GM21447 (cell line): ENCODE data around the gene HRH1.
"Not testable (repeated sequence)": the region's sequence is repeated elsewhere in the genome, so short reads cannot be mapped to it uniquely, and the experiment has no call there.

Experiments used
- ATAC-seq: cut with Tn5 transposase; IDR thresholded peaks from one replicate; pipeline ENCODE4 v1.9.1; 2021; ENCODE audit not compliant: unreplicated experiment

The HRH1 gene

DNA sequence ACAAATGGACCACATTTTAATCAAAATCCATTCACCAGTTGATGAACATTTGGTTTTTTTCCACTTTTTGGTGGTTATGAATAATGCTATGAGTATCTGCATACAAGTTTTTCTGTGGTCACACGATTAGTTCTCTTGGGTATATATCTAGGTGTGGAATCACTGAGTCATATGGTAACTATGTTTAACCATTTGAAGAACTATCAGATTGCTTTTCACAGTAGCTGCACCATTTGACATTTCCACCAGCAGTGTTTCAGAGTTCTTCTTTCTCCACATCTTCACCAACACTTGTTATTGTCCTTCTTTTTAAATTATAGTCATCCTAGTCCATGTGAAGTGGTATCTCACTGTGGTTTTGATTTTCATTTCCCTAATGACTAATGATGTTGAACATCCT, 84.6 kb downstream of the HRH1 start:
- ATAC-seq: no peak

DNA sequence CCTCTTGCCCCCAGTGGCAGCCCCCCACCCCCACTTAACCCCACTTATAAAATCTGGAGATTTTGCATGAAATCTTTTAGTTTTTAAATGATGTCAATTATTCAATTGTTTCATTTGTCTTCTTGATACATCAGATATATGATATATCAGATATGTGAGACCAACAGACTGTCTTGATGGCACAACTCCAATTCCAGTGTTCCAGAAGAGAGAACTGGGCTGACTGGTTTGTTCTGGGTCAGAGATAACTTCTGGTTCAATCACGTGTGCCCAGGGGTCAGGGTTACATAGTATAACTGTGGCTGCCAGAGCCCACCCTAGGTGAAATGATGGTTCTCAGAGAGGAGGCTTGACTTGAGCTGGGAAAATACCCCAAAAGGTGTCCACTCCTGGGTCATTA, 85.5 kb downstream of the HRH1 start:
- ATAC-seq: no peak

- no peak for ATAC-seq
Measured at GRCh38 chr3:11240496-11240895, 86.2 kb downstream of the HRH1 start.

GRCh38 chr3:11244121-11244677, 89.9 kb downstream of the HRH1 start:
- no peak for ATAC-seq

DNA sequence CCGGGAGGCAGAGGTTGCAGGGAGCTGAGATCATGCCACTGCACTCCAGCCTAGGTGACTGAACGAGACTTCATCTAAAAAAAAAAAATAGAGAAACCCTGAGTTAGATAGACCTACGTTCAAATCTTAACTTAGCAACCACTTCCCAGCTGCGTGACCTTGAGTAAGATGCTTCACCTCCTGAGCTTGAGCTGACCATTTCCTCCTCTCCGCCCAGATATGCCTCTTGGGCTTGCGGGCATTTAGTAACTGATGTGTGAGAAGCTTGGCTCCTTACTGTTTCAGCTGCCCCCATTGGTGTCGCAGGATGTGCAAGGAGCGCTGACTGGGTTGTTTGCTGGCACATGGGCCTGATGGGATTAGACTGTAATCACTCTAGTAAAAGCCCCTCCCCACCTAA, 91.0 kb downstream of the HRH1 start:
- ATAC-seq: no peak

GRCh38 chr3:11245827-11246662, 91.8 kb downstream of the HRH1 start:
- ATAC-seq: no peak

DNA sequence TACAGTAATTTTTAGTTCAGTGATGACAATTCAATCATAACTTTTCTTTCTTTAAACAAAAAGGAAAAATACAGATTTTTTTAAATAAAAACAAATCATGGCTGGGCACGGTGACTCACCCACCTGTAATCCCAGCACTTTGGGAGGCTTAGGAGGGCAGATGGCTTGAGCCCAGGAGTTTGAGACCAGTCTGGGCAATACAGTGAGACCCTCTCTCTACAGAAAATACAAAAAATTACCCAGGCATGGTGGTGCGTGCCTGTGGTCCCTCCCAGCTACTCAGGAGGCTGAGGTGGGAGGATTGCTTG, 92.3 kb downstream of the HRH1 start:
- no peak for ATAC-seq

- no peak for ATAC-seq
Measured at GRCh38 chr3:11247362-11247761, 93.1 kb downstream of the HRH1 start.

DNA sequence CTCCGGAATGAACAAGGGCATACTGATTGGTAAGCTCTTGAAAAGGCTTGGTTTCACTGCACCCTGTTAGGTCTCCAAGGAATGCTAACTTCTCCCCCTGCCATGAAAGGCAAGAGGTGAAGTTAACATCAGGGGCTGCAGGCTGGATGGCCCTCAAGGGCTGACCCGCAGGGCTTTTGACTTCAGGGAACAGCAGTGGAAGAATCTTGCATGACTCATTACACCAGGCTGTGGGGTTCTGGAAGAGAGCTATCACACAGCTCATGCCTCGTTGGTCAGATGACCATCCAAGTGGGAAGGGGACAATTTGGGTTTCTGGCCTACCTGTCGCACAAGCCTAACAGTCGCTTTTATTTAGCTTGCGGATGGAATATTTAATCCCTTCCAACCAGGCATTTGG, 94.3 kb downstream of the HRH1 start:
- ATAC-seq: no peak

GRCh38 chr3:11250902-11251806, 96.9 kb downstream of the HRH1 start:
- ATAC-seq: no peak

- ATAC-seq: no peak
Measured at GRCh38 chr3:11251807-11252176, 97.5 kb downstream of the HRH1 start.

DNA sequence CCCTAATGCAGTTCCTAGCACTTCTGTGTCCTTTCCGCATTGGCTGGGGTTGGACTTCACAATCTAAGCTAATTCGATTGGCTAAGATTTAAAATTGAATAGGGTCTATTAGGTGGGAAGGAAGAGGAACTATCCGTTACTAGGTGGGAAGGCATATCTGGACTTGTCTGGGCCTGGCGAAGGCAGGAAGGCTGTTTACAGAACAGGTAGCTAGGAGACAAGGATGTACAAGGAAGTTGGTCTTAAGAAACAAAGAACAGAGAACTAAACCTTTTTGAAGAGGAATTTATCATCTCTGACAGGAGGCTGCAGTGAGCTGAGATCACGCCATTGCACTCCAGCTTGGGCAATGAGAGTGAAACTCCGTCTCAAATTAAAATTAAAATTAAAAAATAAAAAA, 100.6 kb downstream of the HRH1 start:
- no peak for ATAC-seq

DNA sequence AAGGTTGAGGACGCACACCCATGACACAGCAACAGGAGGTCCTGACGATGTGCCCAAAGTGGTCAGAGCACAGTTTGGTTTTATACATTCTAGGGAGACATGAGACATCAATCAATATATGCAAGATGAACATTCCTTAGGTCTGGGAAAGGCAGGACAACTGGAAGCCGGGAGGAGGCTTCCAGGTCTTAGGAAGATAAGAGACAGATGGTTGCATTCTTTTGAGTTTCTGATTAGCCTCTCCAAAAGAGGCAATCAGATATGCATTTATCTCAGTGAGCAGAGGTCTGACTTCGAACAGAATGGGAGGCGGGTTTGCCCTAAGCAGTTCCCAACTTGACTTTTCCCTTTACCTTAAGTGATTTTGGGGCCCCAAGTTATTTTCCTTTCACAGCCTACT, 101.2 kb downstream of the HRH1 start:
- ATAC-seq: not testable (repeated sequence)

DNA sequence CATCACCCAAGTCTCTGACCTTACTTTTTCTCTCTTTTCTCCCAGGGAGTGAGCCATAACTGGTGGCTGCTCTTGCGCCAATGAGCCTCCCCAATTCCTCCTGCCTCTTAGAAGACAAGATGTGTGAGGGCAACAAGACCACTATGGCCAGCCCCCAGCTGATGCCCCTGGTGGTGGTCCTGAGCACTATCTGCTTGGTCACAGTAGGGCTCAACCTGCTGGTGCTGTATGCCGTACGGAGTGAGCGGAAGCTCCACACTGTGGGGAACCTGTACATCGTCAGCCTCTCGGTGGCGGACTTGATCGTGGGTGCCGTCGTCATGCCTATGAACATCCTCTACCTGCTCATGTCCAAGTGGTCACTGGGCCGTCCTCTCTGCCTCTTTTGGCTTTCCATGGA, 104.7 kb downstream of the HRH1 start:
- ATAC-seq: no peak

DNA sequence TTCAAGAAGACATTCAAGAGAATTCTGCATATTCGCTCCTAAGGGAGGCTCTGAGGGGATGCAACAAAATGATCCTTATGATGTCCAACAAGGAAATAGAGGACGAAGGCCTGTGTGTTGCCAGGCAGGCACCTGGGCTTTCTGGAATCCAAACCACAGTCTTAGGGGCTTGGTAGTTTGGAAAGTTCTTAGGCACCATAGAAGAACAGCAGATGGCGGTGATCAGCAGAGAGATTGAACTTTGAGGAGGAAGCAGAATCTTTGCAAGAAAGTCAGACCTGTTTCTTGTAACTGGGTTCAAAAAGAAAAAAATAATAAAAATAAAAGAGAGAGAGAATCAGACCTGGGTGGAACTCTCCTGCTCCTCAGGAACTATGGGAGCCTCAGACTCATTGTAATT, 106.2 kb downstream of the HRH1 start:
- ATAC-seq: no peak

GRCh38 chr3:11269007-11269406, 114.7 kb downstream of the HRH1 start:
- no peak for ATAC-seq

GRCh38 chr3:11271986-11272904, 118.0 kb downstream of the HRH1 start, which contains the start of gene ATG7:
TSS of gene ATG7 (plus strand) at chr3:11272397. CDS start at chr3:11298696, 26,299 bp downstream.
- ATAC-seq: peak; percentile 97

DNA sequence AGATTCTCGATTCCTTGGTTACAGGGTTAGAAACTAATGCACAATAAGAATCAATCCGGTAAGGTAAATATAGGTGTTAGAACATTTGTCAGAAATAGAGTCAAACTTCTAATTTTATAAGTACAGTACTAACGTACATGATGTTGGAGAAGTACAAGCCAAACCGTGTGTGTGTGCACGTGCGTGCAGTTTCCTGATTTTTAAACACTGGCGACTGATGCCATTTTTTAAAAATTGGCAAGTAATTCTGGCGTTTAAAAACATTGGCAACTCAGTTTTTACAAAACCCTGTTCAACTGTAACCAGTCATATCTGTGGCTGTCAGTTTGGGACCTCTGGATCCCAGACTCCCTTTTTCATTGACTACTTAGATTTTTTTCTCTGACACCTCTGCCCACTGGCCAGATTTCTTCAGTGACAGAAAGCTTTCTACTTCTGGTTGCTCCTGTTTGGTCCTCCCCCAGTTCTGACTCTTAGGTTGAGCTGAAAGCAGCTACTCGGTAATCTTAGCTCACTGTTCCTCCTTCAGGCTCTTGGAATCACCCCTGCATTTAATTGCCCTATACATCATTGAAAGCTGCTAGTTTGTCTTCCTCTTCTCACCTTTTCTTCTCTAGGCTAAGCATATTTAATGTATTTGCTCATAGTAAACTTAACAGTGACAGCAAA, 118.7 kb downstream of the HRH1 start:
- no peak for ATAC-seq

DNA sequence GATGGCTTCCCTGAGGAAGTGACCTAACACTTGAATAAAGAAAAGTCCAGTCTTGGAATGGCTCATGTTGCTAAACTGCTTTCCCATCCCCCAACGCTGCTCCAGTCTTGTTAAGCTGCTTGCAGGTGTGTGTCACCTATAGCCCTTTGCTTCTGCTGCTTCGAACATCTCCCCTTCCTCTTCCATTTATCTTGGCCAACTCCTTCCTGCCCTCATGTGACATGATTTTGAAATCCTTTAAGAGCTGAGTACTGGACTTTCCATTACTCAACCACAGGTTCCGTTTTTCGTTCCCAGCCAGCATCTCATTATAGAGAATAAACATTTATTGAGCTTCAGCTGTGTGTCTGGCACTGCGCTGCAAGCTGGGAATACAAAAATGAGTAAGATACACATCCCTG, 119.6 kb downstream of the HRH1 start:
- ATAC-seq: no peak

DNA sequence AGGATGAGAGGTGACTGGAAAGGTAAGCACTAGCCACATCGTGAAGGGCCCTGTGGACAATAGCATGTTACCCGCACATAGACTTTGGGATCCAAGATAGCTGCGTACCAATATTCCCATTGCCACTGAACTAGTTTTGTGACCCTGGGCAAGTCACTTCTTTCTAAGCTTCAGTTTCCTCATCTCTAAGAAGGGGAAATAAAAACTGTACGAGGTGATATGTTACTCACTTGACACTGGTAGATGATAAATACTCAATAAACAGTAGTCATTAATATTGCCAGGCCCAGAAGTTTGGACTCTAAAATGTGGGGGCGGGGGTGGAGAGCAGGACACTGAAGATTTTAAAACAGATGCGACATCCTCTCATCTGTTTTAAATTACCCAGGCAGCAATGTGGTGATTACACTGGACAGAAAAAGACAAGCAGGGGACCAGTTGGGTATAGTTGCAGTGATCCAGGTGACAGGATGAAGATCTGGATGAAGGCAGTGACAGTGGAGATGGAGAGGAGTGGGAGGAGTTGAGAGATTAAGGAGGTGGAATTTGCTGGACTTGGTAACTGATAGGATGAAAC, 120.4 kb downstream of the HRH1 start:
- ATAC-seq: no peak
